HepG2 (cell line): ENCODE results near the gene FBXO8. TPM values are rescaled to one million over a fixed set of nuclear protein-coding genes. Genes with fewer than 3 reads are reported as not detected.

Source experiments
- ATAC-seq: fragments of 200-7000 bp; cut with Tn5 transposase; 3 replicates; pipeline ENCODE4 v1.9.1; 2020; ENCODE audit warnings: mild to moderate bottlenecking, moderate library complexity
- BruUV-seq: library from RNA; stranded (reverse); fragments of 400-500 nt; replicated peaks from 2 replicates; lab custom pipeline; 2021; lab: Mats Ljungman, UMichigan
- CTCF ChIA-PET: fragments of 300-600 bp; formaldehyde crosslinking; extraction: SDS; loops from one replicate; lab custom pipeline; 2021; ENCODE audit warnings: low total read pairs, inconsistent platforms, low intra/inter-chr PET ratio; lab: Yijun Ruan, JAX
- POLR2A ChIA-PET: fragments of 350-600 bp; sonication (Branson Sonifier 250); formaldehyde crosslinking; loops from one replicate; lab custom pipeline; 2020; ENCODE audit warnings: antibody characterized with exemption, inconsistent platforms; lab: Yijun Ruan, JAX
- DNase-seq: peaks from one replicate; pipeline ENCODE4 v3.0.0-alpha.2; 2015; ENCODE audit warnings: low spot score
- FAIRE-seq: peaks from 3 replicates; lab custom pipeline; 2011; peaks lifted over from hg19 to GRCh38; lab: Jason Lieb, UNC
- H2AFZ ChIP-seq: one replicate; pipeline ENCODE4 v1.6.1; 2011; ENCODE audit warnings: low read length, inconsistent platforms
- H3K27ac ChIP-seq: fragments of 300-600 bp; 3 replicates; pipeline ENCODE4 v1.8.0; 2011; ENCODE audit warnings: mixed run types, mild to moderate bottlenecking, mixed read lengths, low read length, inconsistent platforms; ENCODE audit not compliant: insufficient read depth; ENCODE audit errors: extremely low read length
- H3K27me3 ChIP-seq, 2 experiments: fragments of 200-600 bp in 1 of 2; 2 replicates in 1 of 2; 3 replicates in 1 of 2; pipeline versions ENCODE4 v1.6.0 to v1.8.0; 2011; ENCODE audit warnings: low read length in 2 of 2, mild to moderate bottlenecking in 2 of 2, moderate library complexity in 2 of 2, inconsistent platforms in 1 of 2; ENCODE audit not compliant: insufficient read depth in 2 of 2, control insufficient read depth in 1 of 2
- H3K36me3 ChIP-seq, 2 experiments: fragments of 200-600 bp in 1 of 2; replicated peaks in 1 of 2; 2 replicates in 1 of 2; 3 replicates in 1 of 2; pipeline versions ENCODE4 v1.5.1 to v1.8.0; 2011; ENCODE audit warnings: low read length in 2 of 2, inconsistent platforms in 1 of 2; ENCODE audit not compliant: insufficient read depth in 2 of 2, control insufficient read depth in 1 of 2
- H3K4me1 ChIP-seq: 2 replicates; pipeline ENCODE4 v1.5.1; 2012; ENCODE audit warnings: low read length, inconsistent platforms; ENCODE audit not compliant: insufficient read depth
- H3K4me2 ChIP-seq: 2 replicates; pipeline ENCODE4 v1.6.0; 2011; ENCODE audit warnings: low read depth, low read length, inconsistent platforms
- H3K4me3 ChIP-seq, 3 experiments: fragments of 200-600 bp in 1 of 3; sonication (generic), shearing (Covaris generic) in 1 of 3; replicated peaks in 1 of 3; 2 replicates each; pipeline ENCODE4 v1.5.1; 2011 to 2016; ENCODE audit warnings: low read length in 3 of 3, inconsistent platforms in 2 of 3, low read depth in 2 of 3, mild to moderate bottlenecking in 2 of 3, control low read depth in 1 of 3, mixed read lengths in 1 of 3; ENCODE audit not compliant: insufficient read depth in 1 of 3
- H3K79me2 ChIP-seq: one replicate; pipeline ENCODE4 v1.6.1; 2011; ENCODE audit warnings: low read length, inconsistent platforms; ENCODE audit not compliant: insufficient read depth
- H3K9ac ChIP-seq: 2 replicates; pipeline ENCODE4 v1.6.0; 2011; ENCODE audit warnings: mild to moderate bottlenecking, low read depth, low read length, inconsistent platforms; ENCODE audit not compliant: insufficient read depth
- H3K9me3 ChIP-seq: 2 replicates; pipeline ENCODE4 v1.5.1; 2012; ENCODE audit warnings: mild to moderate bottlenecking, low read length
- H4K20me1 ChIP-seq: 2 replicates; pipeline ENCODE4 v1.6.0; 2011; ENCODE audit warnings: inconsistent platforms, mild to moderate bottlenecking, low read length, moderate library complexity; ENCODE audit not compliant: insufficient read depth
- CERS6 ChIP-seq: sonication (generic); formaldehyde crosslinking; IDR thresholded peaks from 2 replicates; pipeline ENCODE4 v1.5.0; 2020; ENCODE audit warnings: missing genetic modification reagents
- FOXO1 ChIP-seq: sonication (generic); formaldehyde crosslinking; IDR thresholded peaks from 2 replicates; pipeline ENCODE4 v1.4.0; 2020; ENCODE audit warnings: missing genetic modification reagents
- GZF1 ChIP-seq: sonication (generic); formaldehyde crosslinking; IDR thresholded peaks from 2 replicates; pipeline ENCODE4 v1.5.1; 2020; ENCODE audit warnings: mild to moderate bottlenecking, missing genetic modification reagents
- HOXA7 ChIP-seq: sonication (generic); formaldehyde crosslinking; IDR thresholded peaks from 2 replicates; pipeline ENCODE4 v1.8.1; 2022; ENCODE audit warnings: mild to moderate bottlenecking, missing genetic modification reagents, moderate library complexity
- IKZF4 ChIP-seq: sonication (generic); formaldehyde crosslinking; IDR thresholded peaks from 2 replicates; pipeline ENCODE4 v1.5.1; 2020; ENCODE audit warnings: borderline replicate concordance, mild to moderate bottlenecking, low read depth, missing genetic modification reagents; ENCODE audit errors: not compliant biosample characterization
- MEIS2 ChIP-seq: sonication (generic); formaldehyde crosslinking; IDR thresholded peaks from 2 replicates; pipeline ENCODE4 v1.9.0; 2021; ENCODE audit warnings: mild to moderate bottlenecking, missing genetic modification reagents
- REL ChIP-seq: sonication (generic); formaldehyde crosslinking; conservative IDR thresholded peaks from 2 replicates; pipeline ENCODE4 v1.8.0; 2022; ENCODE audit warnings: mild to moderate bottlenecking, missing genetic modification reagents, moderate library complexity
- SALL1 ChIP-seq: sonication (generic); formaldehyde crosslinking; IDR thresholded peaks from 2 replicates; pipeline ENCODE4 v1.8.0; 2022; ENCODE audit warnings: mild to moderate bottlenecking, missing genetic modification reagents
- SMAD3 ChIP-seq: sonication (generic); formaldehyde crosslinking; IDR thresholded peaks from 2 replicates; pipeline ENCODE4 v1.4.0; 2020; ENCODE audit warnings: missing genetic modification reagents
- SRF ChIP-seq: IDR thresholded peaks from 2 replicates; pipeline ENCODE4 v1.6.1; 2011; ENCODE audit warnings: mild to moderate bottlenecking, low read depth, low read length, moderate library complexity
- ZBTB49 ChIP-seq: sonication (generic); formaldehyde crosslinking; IDR thresholded peaks from 2 replicates; pipeline ENCODE4 v1.4.0; 2020; ENCODE audit warnings: missing genetic modification reagents, borderline replicate concordance
- ZNF30 ChIP-seq: sonication (generic); formaldehyde crosslinking; IDR thresholded peaks from 2 replicates; pipeline ENCODE4 v1.5.0; 2020; ENCODE audit warnings: mild to moderate bottlenecking, missing genetic modification reagents
- ZNF543 ChIP-seq: sonication (generic); formaldehyde crosslinking; IDR thresholded peaks from 2 replicates; pipeline ENCODE4 v1.4.0; 2020; ENCODE audit warnings: mild to moderate bottlenecking, missing genetic modification reagents
- ZNF563 ChIP-seq: sonication (generic); formaldehyde crosslinking; IDR thresholded peaks from 2 replicates; pipeline ENCODE4 v1.8.0; 2022; ENCODE audit warnings: mild to moderate bottlenecking, moderate library complexity, missing genetic modification reagents
- ZNF598 ChIP-seq: sonication (generic); formaldehyde crosslinking; IDR thresholded peaks from 2 replicates; pipeline ENCODE4 v1.5.1; 2020; ENCODE audit warnings: mild to moderate bottlenecking, missing genetic modification reagents, borderline replicate concordance
- ZNF7 ChIP-seq: IDR thresholded peaks from 2 replicates; pipeline ENCODE4 v1.6.1; 2016; ENCODE audit warnings: missing biosample characterization, missing genetic modification reagents
- WGBS: methylation state at CpG from one replicate; pipeline ENCODE4 v1.1.6; 2017; ENCODE audit warnings: low lambda C conversion rate; 5-methylcytosine and 5-hydroxymethylcytosine counted together
- in situ Hi-C: cut with HindIII; loops from 2 replicates; pipeline ENCODE4 v1.10.0; 2017; ENCODE audit warnings: low pct_unique_long_range_greater_than_20kb; ENCODE audit not compliant: extremely low pct_ligation_motif_present
- intact Hi-C: fragments of 100-400 bp; cut with micrococcal nuclease; formaldehyde crosslinking; loops from one replicate; pipeline ENCODE4 v1.10.0; 2022; ENCODE audit not compliant: unreplicated experiment
- polyA plus RNA-seq, 8 experiments: library from polyadenylated mRNA; depleted of rRNA in 3 of 8; stranded (reverse) in 7 of 8; unstranded in 1 of 8; fragments of >200 nt; fragmentation: Illumina TruSeq in 4 of 8; extraction: Trizol in 4 of 8; gene quantifications; 2 replicates each; pipeline versions ENCODE4 v1.2.1 to v1.2.3, GENCODE V29; 2011 to 2016; ENCODE audit warnings: low read depth in 4 of 8, missing spikeins in 1 of 8, mixed read lengths in 1 of 8; ENCODE audit not compliant: insufficient read depth in 1 of 8
- total RNA-seq, 5 experiments: library from RNA; depleted of rRNA; stranded (reverse); fragments of >200 nt; fragmentation: Illumina TruSeq; extraction: Trizol; gene quantifications; 2 replicates each; pipeline ENCODE4 v1.2.3, GENCODE V29; 2016; ENCODE audit warnings: low read depth in 1 of 5
- TF ChIP-seq, protein P1 (sequence below): sonication (generic); formaldehyde crosslinking; IDR thresholded peaks from 2 replicates; pipeline ENCODE4 v1.4.0; 2020; ENCODE audit warnings: missing genetic modification reagents, mild to moderate bottlenecking, borderline replicate concordance
- TF ChIP-seq, protein P2 (sequence below): IDR thresholded peaks from 2 replicates; pipeline ENCODE4 v1.6.1; 2016; ENCODE audit warnings: low read depth, control low read depth

The FBXO8 gene
- total and polyA plus RNA-seq, 2 of the 13 experiments (the other 11 are each of a cell fraction or from before 2014, with no cell fraction given) = 11.7 to 15.2 TPM

GRCh38 chr4:174213731-174214100 lies 69.8 kb downstream of the FBXO8 start:
- Histone ChIP-seq H3K9ac (no peak overlapping the region), H3K4me1 (peaks cover 15% of the 10 kb centered on the region; the same call in 1 of the 2 replicates), H2AFZ (no peak overlapping the region), H3K4me2 (no peak overlapping the region), H3K27me3 (peaks cover 6 to 65% of the 10 kb centered on the region in 2 experiments), H3K9me3 (no peaks in the 10 kb centered on the region), H3K79me2 (no peaks in the 10 kb centered on the region), H3K36me3 (no peaks in the 10 kb centered on the region), H4K20me1 (no peaks in the 10 kb centered on the region), H3K27ac (no peak overlapping the region), H3K4me3 (no peak overlapping the region)
- WGBS = 52% methylated on average over 16 of the region's 16 CpGs
- DNase-seq = no peak
- in situ Hi-C loops (loop anchor here (25.0 kb wide), 1 partner anchor 424 kb away; no protein-coding TSS in a partner anchor), intact Hi-C loops (no loop called here)
- ChIA-PET POLR2A (no interaction called here), CTCF (no interaction called here)
- ATAC-seq = no peak
- no TSS peak for BruUV-seq
- TF ChIP-seq ZBTB49 (CRISPR knock-in tag) = no peak
- TF ChIP-seq SALL1 = no peak
- no peak for TF ChIP-seq ZNF7 (CRISPR knock-in tag)
- no peak for TF ChIP-seq MEIS2 (CRISPR knock-in tag)
- no peak for TF ChIP-seq ZNF598 (CRISPR knock-in tag)
- no peak for TF ChIP-seq HOXA7 (CRISPR knock-in tag)
- TF ChIP-seq ZNF563 = no peak
- no peak for TF ChIP-seq ZNF30 (CRISPR knock-in tag)
- no peak for TF ChIP-seq SRF
- no peak for TF ChIP-seq REL (CRISPR knock-in tag)
- no peak for TF ChIP-seq IKZF4 (CRISPR knock-in tag)
- TF ChIP-seq, protein P1, sequence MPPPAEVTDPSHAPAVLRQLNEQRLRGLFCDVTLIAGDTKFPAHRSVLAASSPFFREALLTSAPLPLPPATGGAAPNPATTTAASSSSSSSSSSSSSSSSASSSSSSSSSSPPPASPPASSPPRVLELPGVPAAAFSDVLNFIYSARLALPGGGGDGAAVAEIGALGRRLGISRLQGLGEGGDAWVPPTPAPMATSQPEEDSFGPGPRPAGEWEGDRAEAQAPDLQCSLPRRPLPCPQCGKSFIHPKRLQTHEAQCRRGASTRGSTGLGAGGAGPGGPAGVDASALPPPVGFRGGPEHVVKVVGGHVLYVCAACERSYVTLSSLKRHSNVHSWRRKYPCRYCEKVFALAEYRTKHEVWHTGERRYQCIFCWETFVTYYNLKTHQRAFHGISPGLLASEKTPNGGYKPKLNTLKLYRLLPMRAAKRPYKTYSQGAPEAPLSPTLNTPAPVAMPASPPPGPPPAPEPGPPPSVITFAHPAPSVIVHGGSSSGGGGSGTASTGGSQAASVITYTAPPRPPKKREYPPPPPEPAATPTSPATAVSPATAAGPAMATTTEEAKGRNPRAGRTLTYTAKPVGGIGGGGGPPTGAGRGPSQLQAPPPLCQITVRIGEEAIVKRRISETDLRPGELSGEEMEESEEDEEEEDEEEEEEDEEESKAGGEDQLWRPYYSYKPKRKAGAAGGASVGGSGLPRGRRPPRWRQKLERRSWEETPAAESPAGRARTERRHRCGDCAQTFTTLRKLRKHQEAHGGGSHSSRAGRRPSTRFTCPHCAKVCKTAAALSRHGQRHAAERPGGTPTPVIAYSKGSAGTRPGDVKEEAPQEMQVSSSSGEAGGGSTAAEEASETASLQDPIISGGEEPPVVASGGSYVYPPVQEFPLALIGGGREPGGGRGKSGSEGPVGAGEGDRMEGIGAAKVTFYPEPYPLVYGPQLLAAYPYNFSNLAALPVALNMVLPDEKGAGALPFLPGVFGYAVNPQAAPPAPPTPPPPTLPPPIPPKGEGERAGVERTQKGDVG (CRISPR knock-in tag) = no peak
- TF ChIP-seq, protein P2, sequence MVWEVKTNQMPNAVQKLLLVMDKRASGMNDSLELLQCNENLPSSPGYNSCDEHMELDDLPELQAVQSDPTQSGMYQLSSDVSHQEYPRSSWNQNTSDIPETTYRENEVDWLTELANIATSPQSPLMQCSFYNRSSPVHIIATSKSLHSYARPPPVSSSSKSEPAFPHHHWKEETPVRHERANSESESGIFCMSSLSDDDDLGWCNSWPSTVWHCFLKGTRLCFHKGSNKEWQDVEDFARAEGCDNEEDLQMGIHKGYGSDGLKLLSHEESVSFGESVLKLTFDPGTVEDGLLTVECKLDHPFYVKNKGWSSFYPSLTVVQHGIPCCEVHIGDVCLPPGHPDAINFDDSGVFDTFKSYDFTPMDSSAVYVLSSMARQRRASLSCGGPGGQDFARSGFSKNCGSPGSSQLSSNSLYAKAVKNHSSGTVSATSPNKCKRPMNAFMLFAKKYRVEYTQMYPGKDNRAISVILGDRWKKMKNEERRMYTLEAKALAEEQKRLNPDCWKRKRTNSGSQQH = no peak
- TF ChIP-seq GZF1 (CRISPR knock-in tag) = no peak
- no peak for TF ChIP-seq FOXO1 (CRISPR knock-in tag)
- no peak for TF ChIP-seq ZNF543 (CRISPR knock-in tag)
- no peak for TF ChIP-seq CERS6
- TF ChIP-seq SMAD3 (CRISPR knock-in tag) = no peak
- no peak for FAIRE-seq
